HepG2 (cell line): Measurements from ENCODE around the gene RBM12. TPM values are rescaled to one million over a fixed set of nuclear protein-coding genes. Genes with fewer than 3 reads are reported as not detected.

ENCODE experiments used
- ATAC-seq: fragments of 200-7000 bp; cut with Tn5 transposase; 3 replicates; pipeline ENCODE4 v1.9.1; 2020; ENCODE audit warnings: mild to moderate bottlenecking, moderate library complexity
- BruUV-seq: library from RNA; stranded (reverse); fragments of 400-500 nt; replicated peaks from 2 replicates; lab custom pipeline; 2021; lab: Mats Ljungman, UMichigan
- CTCF ChIA-PET: fragments of 300-600 bp; formaldehyde crosslinking; extraction: SDS; loops from one replicate; lab custom pipeline; 2021; ENCODE audit warnings: low total read pairs, inconsistent platforms, low intra/inter-chr PET ratio; lab: Yijun Ruan, JAX
- POLR2A ChIA-PET: fragments of 350-600 bp; sonication (Branson Sonifier 250); formaldehyde crosslinking; loops from one replicate; lab custom pipeline; 2020; ENCODE audit warnings: antibody characterized with exemption, inconsistent platforms; lab: Yijun Ruan, JAX
- DNase-seq: peaks from one replicate; pipeline ENCODE4 v3.0.0-alpha.2; 2015; ENCODE audit warnings: low spot score
- FAIRE-seq: peaks from 3 replicates; lab custom pipeline; 2011; peaks lifted over from hg19 to GRCh38; lab: Jason Lieb, UNC
- H2AFZ ChIP-seq: one replicate; pipeline ENCODE4 v1.6.1; 2011; ENCODE audit warnings: low read length, inconsistent platforms
- H3K27ac ChIP-seq: fragments of 300-600 bp; 3 replicates; pipeline ENCODE4 v1.8.0; 2011; ENCODE audit warnings: mixed run types, mild to moderate bottlenecking, mixed read lengths, low read length, inconsistent platforms; ENCODE audit not compliant: insufficient read depth; ENCODE audit errors: extremely low read length
- H3K27me3 ChIP-seq, 2 experiments: fragments of 200-600 bp in 1 of 2; 2 replicates in 1 of 2; 3 replicates in 1 of 2; pipeline versions ENCODE4 v1.6.0 to v1.8.0; 2011; ENCODE audit warnings: low read length in 2 of 2, mild to moderate bottlenecking in 2 of 2, moderate library complexity in 2 of 2, inconsistent platforms in 1 of 2; ENCODE audit not compliant: insufficient read depth in 2 of 2, control insufficient read depth in 1 of 2
- H3K36me3 ChIP-seq, 2 experiments: fragments of 200-600 bp in 1 of 2; replicated peaks in 1 of 2; 2 replicates in 1 of 2; 3 replicates in 1 of 2; pipeline versions ENCODE4 v1.5.1 to v1.8.0; 2011; ENCODE audit warnings: low read length in 2 of 2, inconsistent platforms in 1 of 2; ENCODE audit not compliant: insufficient read depth in 2 of 2, control insufficient read depth in 1 of 2
- H3K4me1 ChIP-seq: 2 replicates; pipeline ENCODE4 v1.5.1; 2012; ENCODE audit warnings: low read length, inconsistent platforms; ENCODE audit not compliant: insufficient read depth
- H3K4me2 ChIP-seq: 2 replicates; pipeline ENCODE4 v1.6.0; 2011; ENCODE audit warnings: low read depth, low read length, inconsistent platforms
- H3K4me3 ChIP-seq, 3 experiments: fragments of 200-600 bp in 1 of 3; sonication (generic), shearing (Covaris generic) in 1 of 3; replicated peaks in 1 of 3; 2 replicates each; pipeline ENCODE4 v1.5.1; 2011 to 2016; ENCODE audit warnings: low read length in 3 of 3, inconsistent platforms in 2 of 3, low read depth in 2 of 3, mild to moderate bottlenecking in 2 of 3, control low read depth in 1 of 3, mixed read lengths in 1 of 3; ENCODE audit not compliant: insufficient read depth in 1 of 3
- H3K79me2 ChIP-seq: one replicate; pipeline ENCODE4 v1.6.1; 2011; ENCODE audit warnings: low read length, inconsistent platforms; ENCODE audit not compliant: insufficient read depth
- H3K9ac ChIP-seq: 2 replicates; pipeline ENCODE4 v1.6.0; 2011; ENCODE audit warnings: mild to moderate bottlenecking, low read depth, low read length, inconsistent platforms; ENCODE audit not compliant: insufficient read depth
- H3K9me3 ChIP-seq: 2 replicates; pipeline ENCODE4 v1.5.1; 2012; ENCODE audit warnings: mild to moderate bottlenecking, low read length
- H4K20me1 ChIP-seq: 2 replicates; pipeline ENCODE4 v1.6.0; 2011; ENCODE audit warnings: inconsistent platforms, mild to moderate bottlenecking, low read length, moderate library complexity; ENCODE audit not compliant: insufficient read depth
- GTF3A ChIP-seq: sonication (generic); formaldehyde crosslinking; conservative IDR thresholded peaks from 2 replicates; pipeline ENCODE4 v1.4.0; 2020; ENCODE audit warnings: mild to moderate bottlenecking, missing genetic modification reagents
- MEF2D ChIP-seq: sonication (generic); formaldehyde crosslinking; IDR thresholded peaks from 2 replicates; pipeline ENCODE4 v1.5.1; 2020; ENCODE audit warnings: mild to moderate bottlenecking, missing genetic modification reagents
- NBN ChIP-seq: fragments of 450-650 bp; conservative IDR thresholded peaks from 2 replicates; pipeline ENCODE4 v1.6.1; 2017
- NR2F6 ChIP-seq, 2 experiments: IDR thresholded peaks; 2 replicates each; pipeline ENCODE4 v1.6.1; 2016; ENCODE audit warnings: antibody characterized with exemption in 1 of 2, mild to moderate bottlenecking in 1 of 2
- ZNF235 ChIP-seq: sonication (generic); formaldehyde crosslinking; IDR thresholded peaks from 2 replicates; pipeline ENCODE4 v1.8.1; 2023; ENCODE audit warnings: mild to moderate bottlenecking, missing genetic modification reagents, borderline replicate concordance
- ZNF34 ChIP-seq: sonication (generic); formaldehyde crosslinking; IDR thresholded peaks from 2 replicates; pipeline ENCODE4 v1.4.0; 2020; ENCODE audit warnings: mild to moderate bottlenecking, missing genetic modification reagents, borderline replicate concordance
- ZNF709 ChIP-seq: sonication (generic); formaldehyde crosslinking; IDR thresholded peaks from 2 replicates; pipeline ENCODE4 v1.5.0; 2020; ENCODE audit warnings: mild to moderate bottlenecking, missing genetic modification reagents
- WGBS: methylation state at CpG from one replicate; pipeline ENCODE4 v1.1.6; 2017; ENCODE audit warnings: low lambda C conversion rate; 5-methylcytosine and 5-hydroxymethylcytosine counted together
- in situ Hi-C: cut with HindIII; loops from 2 replicates; pipeline ENCODE4 v1.10.0; 2017; ENCODE audit warnings: low pct_unique_long_range_greater_than_20kb; ENCODE audit not compliant: extremely low pct_ligation_motif_present
- intact Hi-C: fragments of 100-400 bp; cut with micrococcal nuclease; formaldehyde crosslinking; loops from one replicate; pipeline ENCODE4 v1.10.0; 2022; ENCODE audit not compliant: unreplicated experiment
- polyA plus RNA-seq, 8 experiments: library from polyadenylated mRNA; depleted of rRNA in 3 of 8; stranded (reverse) in 7 of 8; unstranded in 1 of 8; fragments of >200 nt; fragmentation: Illumina TruSeq in 4 of 8; extraction: Trizol in 4 of 8; gene quantifications; 2 replicates each; pipeline versions ENCODE4 v1.2.1 to v1.2.3, GENCODE V29; 2011 to 2016; ENCODE audit warnings: low read depth in 4 of 8, missing spikeins in 1 of 8, mixed read lengths in 1 of 8; ENCODE audit not compliant: insufficient read depth in 1 of 8
- total RNA-seq, 5 experiments: library from RNA; depleted of rRNA; stranded (reverse); fragments of >200 nt; fragmentation: Illumina TruSeq; extraction: Trizol; gene quantifications; 2 replicates each; pipeline ENCODE4 v1.2.3, GENCODE V29; 2016; ENCODE audit warnings: low read depth in 1 of 5
- TF ChIP-seq, protein P1 (sequence below): sonication (generic); formaldehyde crosslinking; IDR thresholded peaks from 2 replicates; pipeline ENCODE4 v1.8.1; 2023; ENCODE audit warnings: mild to moderate bottlenecking, missing genetic modification reagents
- TF ChIP-seq, protein P2 (sequence below): sonication (generic); formaldehyde crosslinking; IDR thresholded peaks from 2 replicates; pipeline ENCODE4 v1.8.0; 2022; ENCODE audit warnings: missing genetic modification reagents, mild to moderate bottlenecking, moderate library complexity, borderline replicate concordance
- TF ChIP-seq, protein P3 (sequence below): IDR thresholded peaks from 2 replicates; pipeline ENCODE4 v1.6.1; 2018; ENCODE audit warnings: missing genetic modification reagents
- TF ChIP-seq, protein P4 (sequence below): IDR thresholded peaks from 2 replicates; pipeline ENCODE4 v1.6.1; 2016; ENCODE audit warnings: low read depth, borderline replicate concordance
- TF ChIP-seq, protein P5 (sequence below), 2 experiments: sonication (generic) in 1 of 2; formaldehyde crosslinking in 1 of 2; IDR thresholded peaks; 2 replicates each; pipeline versions ENCODE4 v1.4.0 to v1.6.1; 2018 to 2020; ENCODE audit warnings: missing genetic modification reagents in 2 of 2, borderline replicate concordance in 1 of 2, low read depth in 1 of 2, mild to moderate bottlenecking in 1 of 2, missing biosample characterization in 1 of 2
- TF ChIP-seq, protein P6 (sequence below), 2 experiments: sonication (generic) in 1 of 2; formaldehyde crosslinking in 1 of 2; IDR thresholded peaks; 2 replicates each; pipeline versions ENCODE4 v1.5.1 to v1.6.1; 2011 to 2020; ENCODE audit warnings: borderline replicate concordance in 1 of 2, low read depth in 1 of 2, low read length in 1 of 2, mild to moderate bottlenecking in 1 of 2, missing genetic modification reagents in 1 of 2, moderate library complexity in 1 of 2

Gene RBM12
- total and polyA plus RNA-seq, 2 of the 13 experiments (the other 11 are each of a cell fraction or from before 2014, with no cell fraction given), result 97.9 to 104 TPM

DNA sequence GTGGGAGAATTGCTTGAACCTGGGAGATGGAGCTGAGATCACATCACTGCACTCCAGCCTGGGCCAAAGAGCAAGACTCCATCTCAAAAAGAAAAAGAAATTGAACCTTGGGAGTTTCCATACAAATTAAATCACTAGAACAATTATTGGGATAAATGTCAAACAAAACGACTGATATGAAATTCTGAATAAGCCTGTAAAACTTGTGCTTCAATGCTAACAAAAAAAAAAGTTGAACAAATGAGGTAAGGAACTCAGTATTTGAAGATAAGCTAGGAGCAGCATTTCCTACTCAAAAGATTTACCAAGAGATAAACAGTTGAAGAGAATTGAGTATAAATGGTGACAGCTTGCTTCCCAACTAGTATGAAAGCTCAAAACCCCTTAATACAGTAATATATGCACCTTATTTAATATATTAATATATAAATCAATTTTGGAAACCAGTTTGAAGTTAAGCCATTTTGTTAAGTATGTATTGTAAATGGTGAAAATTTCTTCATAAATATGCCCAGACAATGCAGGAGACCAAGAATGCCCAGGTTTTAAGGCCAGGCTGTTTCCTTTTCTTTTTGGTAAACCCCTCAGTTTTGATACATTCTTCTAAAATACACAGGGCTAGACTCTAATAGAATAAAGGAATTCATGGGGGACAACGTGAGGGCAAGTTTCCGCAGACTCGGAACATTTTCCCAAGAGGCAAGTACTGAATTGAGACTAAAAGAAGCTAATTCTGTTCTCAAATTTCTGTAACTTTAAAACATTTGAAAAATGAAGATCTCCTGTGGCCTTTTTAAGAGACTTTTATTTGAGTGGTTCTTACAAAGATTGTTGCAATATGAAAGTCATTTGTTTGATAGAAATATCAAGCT, 38.4 kb upstream of the RBM12 start:
- Histone ChIP-seq H3K27ac (no peak overlapping the region), H3K79me2 (peaks cover 33% of the 10 kb centered on the region), H3K4me1 (peaks cover 17% of the 10 kb centered on the region), H2AFZ (no peak overlapping the region), H3K9me3 (no peaks in the 10 kb centered on the region), H3K36me3 (peaks cover 19 to 55% of the 10 kb centered on the region in 2 experiments), H3K4me2 (no peak overlapping the region), H3K27me3 (no peaks in the 10 kb centered on the region; a peak in 1 of 5 replicates), H3K9ac (no peak overlapping the region), H4K20me1 (peaks cover 56% of the 10 kb centered on the region), H3K4me3 (no peak overlapping the region)
- no peak for ATAC-seq
- no peak for FAIRE-seq
- ChIA-PET POLR2A (interaction anchor here (0.7 to 23.6 kb wide), 14 partner anchors 9 to 218 kb away, joined by 3 to 319 read pairs (median 3); partner anchors contain the start of genes PHF20, RBM39 and SPAG4), CTCF (no interaction called here)
- DNase-seq, result no peak
- in situ Hi-C loops (no loop called here), intact Hi-C loops (no loop called here)
- WGBS, result 93% methylated on average over 4 of the region's 4 CpGs
- no TSS peak for BruUV-seq
- TF ChIP-seq GTF3A (CRISPR knock-in tag), result no peak
- TF ChIP-seq, protein P1, sequence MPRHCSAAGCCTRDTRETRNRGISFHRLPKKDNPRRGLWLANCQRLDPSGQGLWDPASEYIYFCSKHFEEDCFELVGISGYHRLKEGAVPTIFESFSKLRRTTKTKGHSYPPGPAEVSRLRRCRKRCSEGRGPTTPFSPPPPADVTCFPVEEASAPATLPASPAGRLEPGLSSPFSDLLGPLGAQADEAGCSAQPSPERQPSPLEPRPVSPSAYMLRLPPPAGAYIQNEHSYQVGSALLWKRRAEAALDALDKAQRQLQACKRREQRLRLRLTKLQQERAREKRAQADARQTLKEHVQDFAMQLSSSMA (CRISPR knock-in tag), result no peak
- TF ChIP-seq NBN, result no peak
- no peak for TF ChIP-seq ZNF34
- TF ChIP-seq, protein P2, sequence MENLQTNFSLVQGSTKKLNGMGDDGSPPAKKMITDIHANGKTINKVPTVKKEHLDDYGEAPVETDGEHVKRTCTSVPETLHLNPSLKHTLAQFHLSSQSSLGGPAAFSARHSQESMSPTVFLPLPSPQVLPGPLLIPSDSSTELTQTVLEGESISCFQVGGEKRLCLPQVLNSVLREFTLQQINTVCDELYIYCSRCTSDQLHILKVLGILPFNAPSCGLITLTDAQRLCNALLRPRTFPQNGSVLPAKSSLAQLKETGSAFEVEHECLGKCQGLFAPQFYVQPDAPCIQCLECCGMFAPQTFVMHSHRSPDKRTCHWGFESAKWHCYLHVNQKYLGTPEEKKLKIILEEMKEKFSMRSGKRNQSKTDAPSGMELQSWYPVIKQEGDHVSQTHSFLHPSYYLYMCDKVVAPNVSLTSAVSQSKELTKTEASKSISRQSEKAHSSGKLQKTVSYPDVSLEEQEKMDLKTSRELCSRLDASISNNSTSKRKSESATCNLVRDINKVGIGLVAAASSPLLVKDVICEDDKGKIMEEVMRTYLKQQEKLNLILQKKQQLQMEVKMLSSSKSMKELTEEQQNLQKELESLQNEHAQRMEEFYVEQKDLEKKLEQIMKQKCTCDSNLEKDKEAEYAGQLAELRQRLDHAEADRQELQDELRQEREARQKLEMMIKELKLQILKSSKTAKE (CRISPR knock-in tag), result no peak
- TF ChIP-seq, protein P3, sequence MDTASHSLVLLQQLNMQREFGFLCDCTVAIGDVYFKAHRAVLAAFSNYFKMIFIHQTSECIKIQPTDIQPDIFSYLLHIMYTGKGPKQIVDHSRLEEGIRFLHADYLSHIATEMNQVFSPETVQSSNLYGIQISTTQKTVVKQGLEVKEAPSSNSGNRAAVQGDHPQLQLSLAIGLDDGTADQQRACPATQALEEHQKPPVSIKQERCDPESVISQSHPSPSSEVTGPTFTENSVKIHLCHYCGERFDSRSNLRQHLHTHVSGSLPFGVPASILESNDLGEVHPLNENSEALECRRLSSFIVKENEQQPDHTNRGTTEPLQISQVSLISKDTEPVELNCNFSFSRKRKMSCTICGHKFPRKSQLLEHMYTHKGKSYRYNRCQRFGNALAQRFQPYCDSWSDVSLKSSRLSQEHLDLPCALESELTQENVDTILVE (CRISPR knock-in tag), result no peak
- TF ChIP-seq MEF2D (CRISPR knock-in tag), result no peak
- TF ChIP-seq, protein P4, sequence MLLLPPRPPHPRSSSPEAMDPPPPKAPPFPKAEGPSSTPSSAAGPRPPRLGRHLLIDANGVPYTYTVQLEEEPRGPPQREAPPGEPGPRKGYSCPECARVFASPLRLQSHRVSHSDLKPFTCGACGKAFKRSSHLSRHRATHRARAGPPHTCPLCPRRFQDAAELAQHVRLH (CRISPR knock-in tag), result no peak
- TF ChIP-seq, protein P5, sequence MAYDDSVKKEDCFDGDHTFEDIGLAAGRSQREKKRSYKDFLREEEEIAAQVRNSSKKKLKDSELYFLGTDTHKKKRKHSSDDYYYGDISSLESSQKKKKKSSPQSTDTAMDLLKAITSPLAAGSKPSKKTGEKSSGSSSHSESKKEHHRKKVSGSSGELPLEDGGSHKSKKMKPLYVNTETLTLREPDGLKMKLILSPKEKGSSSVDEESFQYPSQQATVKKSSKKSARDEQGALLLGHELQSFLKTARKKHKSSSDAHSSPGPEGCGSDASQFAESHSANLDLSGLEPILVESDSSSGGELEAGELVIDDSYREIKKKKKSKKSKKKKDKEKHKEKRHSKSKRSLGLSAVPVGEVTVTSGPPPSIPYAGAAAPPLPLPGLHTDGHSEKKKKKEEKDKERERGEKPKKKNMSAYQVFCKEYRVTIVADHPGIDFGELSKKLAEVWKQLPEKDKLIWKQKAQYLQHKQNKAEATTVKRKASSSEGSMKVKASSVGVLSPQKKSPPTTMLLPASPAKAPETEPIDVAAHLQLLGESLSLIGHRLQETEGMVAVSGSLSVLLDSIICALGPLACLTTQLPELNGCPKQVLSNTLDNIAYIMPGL (CRISPR knock-in tag; IDR thresholded peaks at IDR 0.05; ENCODE audit: borderline replicate concordance in 1 of 2, low read depth in 1 of 2), result no peak
- TF ChIP-seq ZNF709 (CRISPR knock-in tag), result no peak
- no peak for TF ChIP-seq NR2F6 (IDR thresholded peaks at IDR 0.05)
- no peak for TF ChIP-seq NR2F6 (CRISPR knock-in tag; IDR thresholded peaks at IDR 0.05)
- no peak for TF ChIP-seq ZNF235 (CRISPR knock-in tag)
- TF ChIP-seq, protein P6, sequence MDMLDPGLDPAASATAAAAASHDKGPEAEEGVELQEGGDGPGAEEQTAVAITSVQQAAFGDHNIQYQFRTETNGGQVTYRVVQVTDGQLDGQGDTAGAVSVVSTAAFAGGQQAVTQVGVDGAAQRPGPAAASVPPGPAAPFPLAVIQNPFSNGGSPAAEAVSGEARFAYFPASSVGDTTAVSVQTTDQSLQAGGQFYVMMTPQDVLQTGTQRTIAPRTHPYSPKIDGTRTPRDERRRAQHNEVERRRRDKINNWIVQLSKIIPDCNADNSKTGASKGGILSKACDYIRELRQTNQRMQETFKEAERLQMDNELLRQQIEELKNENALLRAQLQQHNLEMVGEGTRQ (IDR thresholded peaks at IDR 0.05; ENCODE audit: low read depth, low read length), result no peak
- TF ChIP-seq, protein P6 (CRISPR knock-in tag; IDR thresholded peaks at IDR 0.05; ENCODE audit: borderline replicate concordance), result no peak
